Caco-2 (cell line): ENCODE measurements around the gene WNT3A. TPM values are rescaled to one million over a fixed set of nuclear protein-coding genes. Genes with fewer than 3 reads are reported as not detected.

Source experiments
- BruUV-seq: library from RNA; stranded (reverse); fragments of 400-500 nt; replicated peaks from 2 replicates; lab custom pipeline; 2021; lab: Mats Ljungman, UMichigan
- CTCF ChIA-PET: fragments of 300-600 bp; sonication (Branson Sonifier 250); formaldehyde crosslinking; loops from one replicate; lab custom pipeline; 2022; ENCODE audit warnings: antibody characterized with exemption; lab: Charles Lee
- POLR2A ChIA-PET: fragments of 300-600 bp; sonication (Branson Sonifier 250); formaldehyde crosslinking; loops from one replicate; lab custom pipeline; 2022; ENCODE audit warnings: antibody characterized with exemption; lab: Charles Lee
- DNase-seq, 2 experiments: peaks; one replicate each; pipeline versions ENCODE4 v3.0.0 to v3.0.0-alpha.2; 2020 to 2022
- H3K27me3 ChIP-seq: replicated peaks from 2 replicates; pipeline ENCODE4 v1.6.0; 2011; ENCODE audit warnings: low read length; ENCODE audit not compliant: control insufficient read depth, insufficient read depth
- H3K36me3 ChIP-seq: 2 replicates; pipeline ENCODE4 v1.5.1; 2011; ENCODE audit warnings: low read length; ENCODE audit not compliant: control insufficient read depth, insufficient read depth
- H3K4me1 ChIP-seq: fragments of 250-450 bp; sonication (Bioruptor Pico); 2 replicates; pipeline ENCODE4 v1.5.1; 2020; ENCODE audit warnings: mild to moderate bottlenecking
- H3K4me3 ChIP-seq: 2 replicates; pipeline ENCODE4 v1.5.1; 2011; ENCODE audit warnings: low read depth, mild to moderate bottlenecking, control low read depth, low read length
- H3K9me3 ChIP-seq: fragments of 250-450 bp; sonication (Bioruptor Pico); 2 replicates; pipeline ENCODE4 v1.5.1; 2020; ENCODE audit warnings: mild to moderate bottlenecking, moderate library complexity
- H3K27ac Mint-ChIP-seq: one replicate; pipeline ENCODE4 v1.8.0; 2022; ENCODE audit warnings: mixed read lengths; ENCODE audit not compliant: unreplicated experiment
- H3K27me3 Mint-ChIP-seq: one replicate; pipeline ENCODE4 v1.8.0; 2022; ENCODE audit warnings: mixed read lengths; ENCODE audit not compliant: insufficient read depth, unreplicated experiment
- H3K36me3 Mint-ChIP-seq: one replicate; pipeline ENCODE4 v1.8.0; 2022; ENCODE audit warnings: mild to moderate bottlenecking, mixed read lengths; ENCODE audit not compliant: insufficient read depth, unreplicated experiment
- H3K4me1 Mint-ChIP-seq: one replicate; pipeline ENCODE4 v1.8.0; 2022; ENCODE audit warnings: low read depth, mixed read lengths; ENCODE audit not compliant: unreplicated experiment
- H3K4me3 Mint-ChIP-seq: one replicate; pipeline ENCODE4 v1.8.0; 2022; ENCODE audit warnings: mild to moderate bottlenecking, moderate library complexity, mixed read lengths; ENCODE audit not compliant: unreplicated experiment
- H3K9me3 Mint-ChIP-seq: one replicate; pipeline ENCODE4 v1.8.0; 2022; ENCODE audit warnings: mixed read lengths; ENCODE audit not compliant: unreplicated experiment
- CTCF ChIP-seq, 2 experiments: fragments of 200-600 bp in 1 of 2; IDR thresholded peaks; 1 replicate in 1 of 2; 2 replicates in 1 of 2; pipeline versions ENCODE4 v1.5.1 to v1.8.0; 2011 to 2022; ENCODE audit warnings: antibody characterized with exemption in 1 of 2, control low read depth in 1 of 2, inconsistent platforms in 1 of 2, low read depth in 1 of 2, low read length in 1 of 2, mild to moderate bottlenecking in 1 of 2, moderate library complexity in 1 of 2; ENCODE audit not compliant: insufficient read depth in 1 of 2, severe bottlenecking in 1 of 2, unreplicated experiment in 1 of 2
- intact Hi-C: fragments of 100-400 bp; cut with micrococcal nuclease; formaldehyde crosslinking; loops from one replicate; pipeline ENCODE4 v1.10.0; 2022; ENCODE audit not compliant: unreplicated experiment
- total RNA-seq: library from RNA; stranded (reverse); gene quantifications from 2 replicates; pipeline ENCODE4 v1.2.3, GENCODE V29; 2022

The WNT3A gene
- total RNA-seq, 1 experiment from 2014 or later, result 0.09 TPM

DNA sequence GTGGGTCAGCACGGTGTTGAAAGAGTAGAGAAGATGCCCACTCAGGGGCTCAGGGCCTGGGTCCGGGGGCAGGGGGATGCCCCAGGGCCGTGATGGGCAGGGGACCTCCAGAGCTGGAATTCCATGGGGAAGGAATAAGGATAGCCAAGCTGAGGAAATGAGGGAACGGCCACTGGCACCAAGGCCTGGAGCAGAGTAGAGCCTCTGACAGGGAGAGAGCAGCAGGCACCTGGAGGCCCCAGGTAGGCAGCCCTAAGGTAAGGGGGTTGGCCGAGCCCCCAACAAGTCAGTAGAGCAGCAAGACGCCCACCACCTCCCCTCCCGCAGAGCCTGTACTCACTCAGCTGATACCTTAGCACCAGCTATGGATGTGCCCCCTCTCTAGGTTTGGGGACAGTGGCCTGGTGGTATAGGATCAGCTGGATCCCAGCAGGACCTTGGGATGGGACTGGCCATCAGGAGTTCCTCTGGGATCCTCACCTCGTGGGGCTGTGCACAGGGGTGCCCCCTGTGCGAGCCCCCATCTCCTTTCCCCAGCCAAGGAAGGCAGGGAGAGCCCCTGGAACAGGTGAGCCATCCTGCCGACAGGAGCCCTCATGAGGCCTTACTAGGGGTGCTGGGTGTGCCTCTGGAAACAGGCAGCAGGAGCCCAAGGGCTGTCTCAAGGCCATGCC is 54.8 kb downstream of the WNT3A start:
- Mint-ChIP-seq H3K27ac (no peak overlapping the region), H3K4me3 (peak overlapping the region; percentile 73), H3K4me1 (no peaks in the 10 kb centered on the region), H3K9me3 (peaks cover 17% of the 10 kb centered on the region), H3K36me3 (no peaks in the 10 kb centered on the region), H3K27me3 (peaks cover 13% of the 10 kb centered on the region)
- no peak for TF ChIP-seq CTCF (IDR thresholded peaks at IDR 0.05; ENCODE audit: insufficient read depth in 1 of 2, low read depth in 1 of 2, low read length in 1 of 2, severe bottlenecking in 1 of 2, unreplicated experiment in 1 of 2)
- H3K36me3 ChIP-seq, result no peaks in the 10 kb centered on the region
- no peaks in the 10 kb centered on the region; the same call in 1 of the 2 replicates for H3K27me3 ChIP-seq
- intact Hi-C loops, result loop anchor here (2.0 kb wide), 1 partner anchor 21 kb away; the partner anchor contains the start of gene ARF1
- POLR2A ChIA-PET, result no interaction called here
- BruUV-seq, result no TSS peak
- peak in 1 of 2 experiments; percentile 23 for DNase-seq
- no peaks in the 10 kb centered on the region for H3K4me1 ChIP-seq
- no peaks in the 10 kb centered on the region for H3K9me3 ChIP-seq
- no peak overlapping the region for H3K4me3 ChIP-seq
- CTCF ChIA-PET, result no interaction called here

DNA sequence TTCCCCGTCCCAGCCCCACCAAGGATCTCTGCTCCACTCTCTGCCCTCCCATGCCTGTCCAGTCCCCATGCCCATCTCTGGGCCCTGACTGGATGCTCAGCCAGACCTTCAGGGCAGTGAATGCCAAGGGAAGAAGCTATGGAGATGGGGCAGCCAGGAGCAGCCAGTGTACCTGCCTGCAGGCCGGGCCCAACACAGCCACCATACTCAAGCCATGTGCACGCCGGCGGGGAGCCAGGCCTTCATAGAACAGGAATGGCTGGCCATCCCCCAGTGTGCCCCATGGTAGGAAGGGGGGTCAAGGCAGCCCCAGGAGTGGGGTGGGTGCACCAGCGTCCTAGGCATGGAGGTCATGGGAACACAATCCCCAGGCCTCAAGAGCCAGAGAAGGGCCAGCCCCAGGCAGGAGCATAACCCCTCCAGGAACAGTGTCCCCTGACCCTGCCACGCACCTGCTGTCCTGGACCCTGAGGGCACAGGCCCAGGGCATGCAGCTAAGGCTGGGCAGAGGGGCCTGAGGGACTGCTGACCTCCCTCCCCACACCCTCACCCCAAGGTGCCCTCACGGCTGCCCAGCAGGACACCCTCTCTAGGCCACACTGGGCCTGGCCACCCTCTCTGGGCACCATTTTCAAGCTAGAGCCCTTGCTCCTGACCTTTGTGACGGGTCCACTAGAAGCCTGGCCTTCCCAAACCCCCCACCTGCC is 55.4 kb downstream of the WNT3A start:
- POLR2A ChIA-PET, result no interaction called here
- Mint-ChIP-seq H3K36me3 (no peaks in the 10 kb centered on the region), H3K27ac (no peak overlapping the region), H3K4me1 (no peaks in the 10 kb centered on the region), H3K4me3 (no peak overlapping the region), H3K9me3 (peaks cover 14% of the 10 kb centered on the region), H3K27me3 (peaks cover 11% of the 10 kb centered on the region)
- H3K4me3 ChIP-seq, result no peak overlapping the region
- no peaks in the 10 kb centered on the region for H3K9me3 ChIP-seq
- TF ChIP-seq CTCF (IDR thresholded peaks at IDR 0.05; ENCODE audit: insufficient read depth in 1 of 2, low read depth in 1 of 2, low read length in 1 of 2, severe bottlenecking in 1 of 2, unreplicated experiment in 1 of 2), result no peak
- DNase-seq, result no peak
- intact Hi-C loops, result no loop called here
- no peaks in the 10 kb centered on the region; the same call in 1 of the 2 replicates for H3K27me3 ChIP-seq
- no peaks in the 10 kb centered on the region for H3K36me3 ChIP-seq
- no TSS peak for BruUV-seq
- CTCF ChIA-PET, result no interaction called here
- H3K4me1 ChIP-seq, result no peaks in the 10 kb centered on the region

DNA sequence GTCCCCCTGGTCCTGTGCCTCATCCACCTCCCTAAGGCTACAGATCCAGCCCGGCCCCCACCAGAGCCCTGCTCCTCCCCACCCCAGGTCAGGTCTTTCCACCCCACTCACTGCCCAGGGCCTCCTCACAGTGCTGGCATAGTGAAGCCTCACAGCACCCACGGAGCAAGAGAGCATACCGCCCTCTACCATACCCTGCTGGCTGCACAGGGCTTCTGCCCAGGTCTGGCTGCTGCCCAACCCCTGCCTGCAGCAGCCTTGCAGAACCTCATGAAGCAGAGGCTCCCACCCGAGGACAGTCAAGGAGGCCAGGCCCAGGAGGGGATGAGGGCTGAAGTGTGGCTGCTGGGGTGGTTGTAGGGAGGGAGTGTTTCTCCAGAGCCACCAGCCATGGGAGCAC is 56.0 kb downstream of the WNT3A start:
- Mint-ChIP-seq H3K36me3 (no peaks in the 10 kb centered on the region), H3K9me3 (peaks cover 8% of the 10 kb centered on the region), H3K27me3 (peaks cover 11% of the 10 kb centered on the region), H3K4me3 (no peak overlapping the region), H3K4me1 (no peaks in the 10 kb centered on the region), H3K27ac (no peak overlapping the region)
- TF ChIP-seq CTCF (IDR thresholded peaks at IDR 0.05; ENCODE audit: insufficient read depth in 1 of 2, low read depth in 1 of 2, low read length in 1 of 2, severe bottlenecking in 1 of 2, unreplicated experiment in 1 of 2), result no peak
- Histone ChIP-seq H3K9me3 (no peaks in the 10 kb centered on the region), H3K4me3 (no peak overlapping the region), H3K27me3 (no peaks in the 10 kb centered on the region; the same call in 1 of the 2 replicates), H3K4me1 (no peaks in the 10 kb centered on the region), H3K36me3 (no peaks in the 10 kb centered on the region)
- BruUV-seq, result no TSS peak
- ChIA-PET POLR2A (no interaction called here), CTCF (no interaction called here)
- no peak for DNase-seq
- intact Hi-C loops, result no loop called here
